CD14-positive monocyte (primary cell): ENCODE data around the gene SARS1. TPM values are rescaled to one million over a fixed set of nuclear protein-coding genes. Genes with fewer than 3 reads are reported as not detected.

Experiments
- DNase-seq, 3 donors: peaks; one replicate each; pipeline ENCODE4 v3.0.0-alpha.2; 2011 to 2022
- H2AFZ ChIP-seq: 2 replicates; pipeline ENCODE4 v1.6.0; 2012; ENCODE audit warnings: mild to moderate bottlenecking, low read depth, low read length, inconsistent platforms; ENCODE audit not compliant: insufficient read depth, poor library complexity, severe bottlenecking
- H3K27ac ChIP-seq, 2 donors: 1 replicate in 1 of 2; 2 replicates in 1 of 2; pipeline ENCODE4 v1.5.1; 2012 to 2013; ENCODE audit warnings: low read length in 2 of 2, control low read depth in 1 of 2, inconsistent platforms in 1 of 2, low read depth in 1 of 2, mild to moderate bottlenecking in 1 of 2
- H3K27me3 ChIP-seq, 2 donors: one replicate each; pipeline versions ENCODE4 v1.6.0 to v1.6.1; 2011 to 2013; ENCODE audit warnings: low read length in 2 of 2; ENCODE audit not compliant: control insufficient read depth in 2 of 2, insufficient read depth in 2 of 2
- H3K36me3 ChIP-seq, 2 donors: replicated peaks in 1 of 2; 1 replicate in 1 of 2; 2 replicates in 1 of 2; pipeline versions ENCODE4 v1.5.1 to v1.6.1; 2012 to 2013; ENCODE audit warnings: low read length in 2 of 2, control low read depth in 1 of 2, inconsistent platforms in 1 of 2, mild to moderate bottlenecking in 1 of 2; ENCODE audit not compliant: insufficient read depth in 2 of 2, control insufficient read depth in 1 of 2
- H3K4me1 ChIP-seq, 2 donors: 1 replicate in 1 of 2; 2 replicates in 1 of 2; pipeline versions ENCODE4 v1.5.1 to v1.6.1; 2012 to 2013; ENCODE audit warnings: low read length in 2 of 2, control low read depth in 1 of 2, inconsistent platforms in 1 of 2, mild to moderate bottlenecking in 1 of 2, moderate library complexity in 1 of 2; ENCODE audit not compliant: insufficient read depth in 2 of 2, control insufficient read depth in 1 of 2
- H3K4me2 ChIP-seq: replicated peaks from 2 replicates; pipeline ENCODE3; 2012; ENCODE audit warnings: low read length, moderate library complexity, mild to moderate bottlenecking; ENCODE audit not compliant: poor library complexity, severe bottlenecking; ENCODE audit errors: extremely low read depth
- H3K4me3 ChIP-seq, 3 experiments: fragments of 200-600 bp in 1 of 3; sonication (generic) in 1 of 3; replicated peaks in 1 of 3; 1 replicate in 2 of 3; 2 replicates in 1 of 3; pipeline ENCODE4 v1.5.1; 2011 to 2013; ENCODE audit warnings: low read length in 3 of 3, mild to moderate bottlenecking in 3 of 3, control low read depth in 2 of 3, low read depth in 2 of 3, inconsistent platforms in 1 of 3, moderate library complexity in 1 of 3
- H3K79me2 ChIP-seq: 2 replicates; pipeline ENCODE4 v1.6.0; 2012; ENCODE audit warnings: mild to moderate bottlenecking, control low read depth, inconsistent platforms, low read length, moderate library complexity; ENCODE audit not compliant: insufficient read depth
- H3K9ac ChIP-seq: 2 replicates; pipeline ENCODE4 v1.6.0; 2017; ENCODE audit warnings: low read length, mild to moderate bottlenecking; ENCODE audit not compliant: insufficient read depth, poor library complexity, severe bottlenecking
- H3K9me3 ChIP-seq, 2 donors: replicated peaks in 1 of 2; 1 replicate in 1 of 2; 2 replicates in 1 of 2; pipeline versions ENCODE4 v1.5.1 to v1.6.1; 2012 to 2013; ENCODE audit warnings: low read length in 2 of 2, control low read depth in 1 of 2; ENCODE audit not compliant: control insufficient read depth in 1 of 2, insufficient read depth in 1 of 2
- H4K20me1 ChIP-seq: 2 replicates; pipeline ENCODE4 v1.6.0; 2012; ENCODE audit warnings: mild to moderate bottlenecking, low read length, control low read depth, moderate library complexity; ENCODE audit not compliant: insufficient read depth
- H3K27ac Mint-ChIP-seq, 7 donors: one replicate each; pipeline ENCODE4 v1.8.0; 2020; ENCODE audit warnings: mild to moderate bottlenecking in 7 of 7, mixed read lengths in 7 of 7, moderate library complexity in 6 of 7, inconsistent platforms in 2 of 7
- H3K27me3 Mint-ChIP-seq, 3 donors: one replicate each; pipeline ENCODE4 v1.8.0; 2021 to 2022; ENCODE audit warnings: low read depth in 3 of 3, mild to moderate bottlenecking in 3 of 3, mixed read lengths in 3 of 3, moderate library complexity in 3 of 3, inconsistent platforms in 1 of 3
- H3K36me3 Mint-ChIP-seq, 2 donors: one replicate each; pipeline ENCODE4 v1.8.0; 2020; ENCODE audit warnings: mixed read lengths in 2 of 2, inconsistent platforms in 1 of 2, mild to moderate bottlenecking in 1 of 2
- H3K4me1 Mint-ChIP-seq: one replicate; pipeline ENCODE4 v1.8.0; 2020; ENCODE audit warnings: mild to moderate bottlenecking, mixed read lengths
- H3K4me3 Mint-ChIP-seq, 2 donors: one replicate each; pipeline ENCODE4 v1.8.0; 2020; ENCODE audit warnings: mild to moderate bottlenecking in 2 of 2, mixed read lengths in 2 of 2, moderate library complexity in 1 of 2
- H3K9me3 Mint-ChIP-seq, 7 donors: one replicate each; pipeline ENCODE4 v1.8.0; 2020 to 2022; ENCODE audit warnings: mixed read lengths in 7 of 7, mild to moderate bottlenecking in 6 of 7, moderate library complexity in 6 of 7, inconsistent platforms in 2 of 7
- WGBS: methylation state at CpG from one replicate; pipeline ENCODE4 v1.1.5; 2013; ENCODE audit warnings: missing lambda C conversion rate; ENCODE audit not compliant: insufficient coverage; 5-methylcytosine and 5-hydroxymethylcytosine counted together
- intact Hi-C, 2 donors: fragments of 100-400 bp; cut with micrococcal nuclease; formaldehyde crosslinking; loops; one replicate each; pipeline versions ENCODE4 v1.15.0 to v1.15.1; 2023
- polyA plus RNA-seq, 3 donors: library from polyadenylated mRNA; depleted of rRNA in 1 of 3; unstranded in 2 of 3; stranded (reverse) in 1 of 3; fragments of 300-500 nt in 2 of 3; fragments of >200 nt in 1 of 3; fragmentation: Illumina TruSeq in 2 of 3; gene quantifications; 1 replicate in 2 of 3; 2 replicates in 1 of 3; pipeline ENCODE4 v1.2.3, GENCODE V29; 2012 to 2021
- TF ChIP-seq, protein P1 (sequence below): fragments of 200-600 bp; IDR thresholded peaks from one replicate; pipeline ENCODE4 v1.8.0; 2022; ENCODE audit warnings: antibody characterized with exemption, mild to moderate bottlenecking

The SARS1 gene
- polyA plus RNA-seq, 3 donors = 70.1 to 107 (median 99.1) TPM

DNA sequence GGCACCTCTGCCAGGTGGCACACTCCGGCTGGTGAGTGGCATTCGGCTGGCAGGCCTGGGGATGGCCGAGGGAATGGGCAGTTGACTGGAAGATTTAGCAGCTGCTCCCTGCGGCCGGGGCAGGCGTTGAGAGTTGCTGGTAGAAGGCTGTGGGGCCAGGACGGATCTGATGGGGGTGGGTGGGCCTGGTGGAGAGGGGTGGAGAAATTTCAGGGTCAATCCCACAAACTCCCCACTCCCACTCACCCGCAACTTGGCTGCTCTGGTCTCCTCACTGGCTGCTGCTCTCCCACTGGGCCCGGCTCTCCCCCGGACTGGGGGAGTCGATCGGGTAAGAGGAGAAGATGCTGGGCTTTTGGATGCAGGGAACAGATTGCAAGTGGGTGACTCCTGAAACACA is 67.1 kb downstream of the SARS1 start:
- no peak for DNase-seq
- Histone ChIP-seq H3K4me3 (peak overlapping the region in 1 of 3 experiments; percentile 87), H3K27ac (peak overlapping the region in 1 of 2 donors; percentile 82), H4K20me1 (no peaks in the 10 kb centered on the region), H3K4me2 (peak overlapping the region; percentile 81), H3K9ac (no peak overlapping the region), H3K27me3 (no peaks in the 10 kb centered on the region), H3K9me3 (no peaks in the 10 kb centered on the region), H2AFZ (no peak overlapping the region), H3K79me2 (peaks cover 31% of the 10 kb centered on the region), H3K4me1 (peaks cover 44 to 46% of the 10 kb centered on the region in 2 donors), H3K36me3 (peaks cover 7 to 25% of the 10 kb centered on the region in 2 donors)
- peaks cover 49% of the 10 kb centered on the region for H3K4me1 Mint-ChIP-seq
- TF ChIP-seq, protein P1, sequence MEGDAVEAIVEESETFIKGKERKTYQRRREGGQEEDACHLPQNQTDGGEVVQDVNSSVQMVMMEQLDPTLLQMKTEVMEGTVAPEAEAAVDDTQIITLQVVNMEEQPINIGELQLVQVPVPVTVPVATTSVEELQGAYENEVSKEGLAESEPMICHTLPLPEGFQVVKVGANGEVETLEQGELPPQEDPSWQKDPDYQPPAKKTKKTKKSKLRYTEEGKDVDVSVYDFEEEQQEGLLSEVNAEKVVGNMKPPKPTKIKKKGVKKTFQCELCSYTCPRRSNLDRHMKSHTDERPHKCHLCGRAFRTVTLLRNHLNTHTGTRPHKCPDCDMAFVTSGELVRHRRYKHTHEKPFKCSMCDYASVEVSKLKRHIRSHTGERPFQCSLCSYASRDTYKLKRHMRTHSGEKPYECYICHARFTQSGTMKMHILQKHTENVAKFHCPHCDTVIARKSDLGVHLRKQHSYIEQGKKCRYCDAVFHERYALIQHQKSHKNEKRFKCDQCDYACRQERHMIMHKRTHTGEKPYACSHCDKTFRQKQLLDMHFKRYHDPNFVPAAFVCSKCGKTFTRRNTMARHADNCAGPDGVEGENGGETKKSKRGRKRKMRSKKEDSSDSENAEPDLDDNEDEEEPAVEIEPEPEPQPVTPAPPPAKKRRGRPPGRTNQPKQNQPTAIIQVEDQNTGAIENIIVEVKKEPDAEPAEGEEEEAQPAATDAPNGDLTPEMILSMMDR = no peak
- H3K9me3 Mint-ChIP-seq = peaks cover 0 to 2% (median 0%) of the 10 kb centered on the region in 7 donors
- H3K27ac Mint-ChIP-seq = peak overlapping the region in 4 of 7 donors; percentile 3 to 97 (median 90)
- H3K36me3 Mint-ChIP-seq = peaks cover 14 to 22% of the 10 kb centered on the region in 2 donors
- H3K27me3 Mint-ChIP-seq = no peaks in the 10 kb centered on the region
- intact Hi-C loops = no loop called here
- H3K4me3 Mint-ChIP-seq = no peak overlapping the region
- WGBS = 100% methylated on average over 4 of the region's 12 CpGs

DNA sequence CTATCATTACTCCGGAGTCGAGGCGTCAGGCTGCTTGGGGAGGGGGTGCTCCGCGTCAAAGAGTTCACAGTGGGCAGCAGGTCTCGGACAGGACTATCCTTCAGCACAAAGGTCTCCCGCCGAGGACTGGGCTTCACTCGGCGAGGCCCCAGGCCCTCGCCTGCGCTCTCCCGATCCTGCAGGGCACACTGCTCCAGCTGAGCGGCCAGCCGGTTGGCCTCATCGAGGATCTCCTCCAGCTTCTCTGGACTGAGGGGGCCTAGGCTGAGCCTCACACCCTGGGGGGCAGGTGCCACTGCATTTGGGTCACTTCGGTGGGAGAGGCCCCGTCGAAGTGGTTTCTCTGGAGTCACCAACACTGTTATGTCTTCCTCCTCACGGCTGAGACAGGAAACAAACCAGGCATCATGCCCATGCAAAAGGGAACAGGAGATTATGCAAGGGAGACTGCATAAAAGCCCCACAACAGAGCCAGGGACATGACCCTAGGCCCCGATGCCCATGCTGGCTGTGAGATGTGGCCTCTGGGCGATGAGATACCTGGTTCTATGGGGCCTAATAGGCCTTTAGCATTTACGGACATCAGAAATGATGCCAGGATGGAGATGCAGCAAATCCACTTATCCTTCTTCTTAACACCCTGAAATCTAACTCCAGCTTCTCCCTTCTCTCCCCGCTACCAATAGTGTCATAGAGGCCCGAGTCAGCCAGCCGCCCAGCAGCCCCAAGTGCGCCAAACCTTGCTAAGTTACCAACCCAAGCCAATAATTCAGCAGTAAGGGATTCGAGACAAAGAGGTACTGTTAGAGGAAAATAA is 68.2 kb downstream of the SARS1 start:
- Histone ChIP-seq H3K4me1 (peaks cover 44 to 46% of the 10 kb centered on the region in 2 donors), H3K9me3 (no peaks in the 10 kb centered on the region), H3K4me3 (peak overlapping the region; percentile 61 to 87 (median 77)), H3K27ac (peak overlapping the region; percentile 82 to 85), H3K79me2 (peaks cover 31% of the 10 kb centered on the region), H2AFZ (peak overlapping the region; percentile 94), H3K36me3 (peaks cover 7 to 25% of the 10 kb centered on the region in 2 donors), H4K20me1 (no peaks in the 10 kb centered on the region), H3K27me3 (no peaks in the 10 kb centered on the region), H3K4me2 (peak overlapping the region; percentile 81), H3K9ac (peak overlapping the region; percentile 59)
- Mint-ChIP-seq H3K36me3 (peaks cover 14 to 17% of the 10 kb centered on the region in 2 donors), H3K9me3 (peaks cover 0 to 2% (median 0%) of the 10 kb centered on the region in 7 donors), H3K4me1 (peaks cover 49% of the 10 kb centered on the region), H3K4me3 (peak overlapping the region; percentile 97 to 100), H3K27ac (peak overlapping the region; percentile 87 to 97 (median 92)), H3K27me3 (no peaks in the 10 kb centered on the region)
- intact Hi-C loops = loop anchor here in 1 of 2 donors (2.0 kb wide), 1 partner anchor 115 kb away; the partner anchor contains the start of gene SORT1
- TF ChIP-seq, protein P1 = no peak
- DNase-seq = peak; percentile 50 to 75 (median 74)
- WGBS = 63% methylated on average over 22 of the region's 28 CpGs
